ENCODE results near the gene CCDC170. TPM values are rescaled to one million over a fixed set of nuclear protein-coding genes. Genes with fewer than 3 reads are reported as not detected.

CCDC170 gene
- total RNA-seq, 1 donor from 2014 or later, result 1.9 TPM

GRCh38 chr6:151546941-151547659 lies 53.3 kb downstream of the CCDC170 start:
- H3K4me3 Mint-ChIP-seq, result no peak overlapping the region
- TF ChIP-seq, protein P1, sequence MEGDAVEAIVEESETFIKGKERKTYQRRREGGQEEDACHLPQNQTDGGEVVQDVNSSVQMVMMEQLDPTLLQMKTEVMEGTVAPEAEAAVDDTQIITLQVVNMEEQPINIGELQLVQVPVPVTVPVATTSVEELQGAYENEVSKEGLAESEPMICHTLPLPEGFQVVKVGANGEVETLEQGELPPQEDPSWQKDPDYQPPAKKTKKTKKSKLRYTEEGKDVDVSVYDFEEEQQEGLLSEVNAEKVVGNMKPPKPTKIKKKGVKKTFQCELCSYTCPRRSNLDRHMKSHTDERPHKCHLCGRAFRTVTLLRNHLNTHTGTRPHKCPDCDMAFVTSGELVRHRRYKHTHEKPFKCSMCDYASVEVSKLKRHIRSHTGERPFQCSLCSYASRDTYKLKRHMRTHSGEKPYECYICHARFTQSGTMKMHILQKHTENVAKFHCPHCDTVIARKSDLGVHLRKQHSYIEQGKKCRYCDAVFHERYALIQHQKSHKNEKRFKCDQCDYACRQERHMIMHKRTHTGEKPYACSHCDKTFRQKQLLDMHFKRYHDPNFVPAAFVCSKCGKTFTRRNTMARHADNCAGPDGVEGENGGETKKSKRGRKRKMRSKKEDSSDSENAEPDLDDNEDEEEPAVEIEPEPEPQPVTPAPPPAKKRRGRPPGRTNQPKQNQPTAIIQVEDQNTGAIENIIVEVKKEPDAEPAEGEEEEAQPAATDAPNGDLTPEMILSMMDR (conservative IDR thresholded peaks at IDR 0.05), result no peak
- DNase-seq (ENCODE audit: extremely low spot score, unreplicated experiment), result no peak
- H3K4me1 Mint-ChIP-seq (ENCODE audit: unreplicated experiment), result no peaks in the 10 kb centered on the region
- no peaks in the 10 kb centered on the region for H3K36me3 Mint-ChIP-seq
- no peak overlapping the region for H3K27ac Mint-ChIP-seq
- peaks cover 4% of the 10 kb centered on the region for H3K9me3 Mint-ChIP-seq
- H3K27me3 Mint-ChIP-seq, result no peaks in the 10 kb centered on the region

DNA sequence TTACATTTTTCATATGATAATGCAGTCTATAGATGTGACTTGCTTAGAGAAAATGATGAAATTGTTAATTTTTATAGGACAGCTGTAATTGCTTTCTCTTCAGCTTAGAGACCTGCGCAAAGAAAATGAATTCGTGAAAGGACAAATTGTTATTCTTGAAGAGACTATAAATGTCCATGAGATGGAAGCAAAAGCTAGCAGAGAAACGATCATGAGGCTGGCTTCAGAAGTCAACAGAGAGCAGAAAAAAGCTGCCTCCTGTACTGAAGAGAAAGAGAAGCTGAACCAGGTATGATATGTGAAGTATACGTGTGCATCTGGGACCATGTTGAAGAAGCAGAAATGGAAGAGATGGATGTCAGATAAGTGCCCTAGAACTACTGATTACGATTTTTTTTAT lies 54.4 kb downstream of the CCDC170 start:
- TF ChIP-seq, protein P1 (conservative IDR thresholded peaks at IDR 0.05), result no peak
- Mint-ChIP-seq H3K36me3 (no peaks in the 10 kb centered on the region), H3K27ac (no peak overlapping the region), H3K4me1 (ENCODE audit: unreplicated experiment) (no peaks in the 10 kb centered on the region), H3K9me3 (peaks cover 4% of the 10 kb centered on the region), H3K4me3 (no peak overlapping the region), H3K27me3 (no peaks in the 10 kb centered on the region)
- DNase-seq (ENCODE audit: extremely low spot score, unreplicated experiment), result no peak

GRCh38 chr6:151549790-151550189 lies 56.0 kb downstream of the CCDC170 start:
- no peak for DNase-seq (ENCODE audit: extremely low spot score, unreplicated experiment)
- H3K27ac Mint-ChIP-seq, result no peak overlapping the region
- H3K36me3 Mint-ChIP-seq, result no peaks in the 10 kb centered on the region
- H3K27me3 Mint-ChIP-seq, result no peaks in the 10 kb centered on the region
- no peak overlapping the region for H3K4me3 Mint-ChIP-seq
- peaks cover 4% of the 10 kb centered on the region for H3K9me3 Mint-ChIP-seq
- TF ChIP-seq, protein P1 (conservative IDR thresholded peaks at IDR 0.05), result no peak
- H3K4me1 Mint-ChIP-seq (ENCODE audit: unreplicated experiment), result no peaks in the 10 kb centered on the region

DNA sequence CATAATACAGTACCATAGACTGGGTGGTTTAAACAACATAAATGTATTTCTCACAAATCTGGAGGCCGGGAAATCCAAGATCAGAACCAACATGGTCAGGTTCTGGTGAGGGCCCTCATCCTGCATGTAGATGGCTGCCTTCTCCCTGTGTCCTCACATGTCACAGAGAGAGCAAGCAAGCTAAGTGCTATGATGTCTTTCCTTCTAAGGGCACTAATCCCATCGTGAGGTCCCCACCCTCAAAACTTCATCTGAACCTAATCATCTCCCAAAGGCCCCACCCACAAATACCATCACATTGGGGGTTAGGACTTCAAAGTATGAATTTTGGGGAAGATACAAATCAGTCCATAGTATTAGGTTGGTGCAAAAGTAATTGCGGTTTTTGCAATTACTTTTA lies 56.8 kb downstream of the CCDC170 start:
- no peak for DNase-seq (ENCODE audit: extremely low spot score, unreplicated experiment)
- Mint-ChIP-seq H3K4me3 (no peak overlapping the region), H3K36me3 (no peaks in the 10 kb centered on the region), H3K27ac (no peak overlapping the region), H3K9me3 (peaks cover 4% of the 10 kb centered on the region), H3K27me3 (no peaks in the 10 kb centered on the region), H3K4me1 (ENCODE audit: unreplicated experiment) (no peaks in the 10 kb centered on the region)
- TF ChIP-seq, protein P1 (conservative IDR thresholded peaks at IDR 0.05), result no peak

- DNase-seq (ENCODE audit: extremely low spot score, unreplicated experiment), result no peak
- H3K27ac Mint-ChIP-seq, result no peak overlapping the region
- H3K36me3 Mint-ChIP-seq, result no peaks in the 10 kb centered on the region
- no peaks in the 10 kb centered on the region for H3K27me3 Mint-ChIP-seq
- H3K4me3 Mint-ChIP-seq, result no peak overlapping the region
- TF ChIP-seq, protein P1 (conservative IDR thresholded peaks at IDR 0.05), result no peak
- H3K4me1 Mint-ChIP-seq (ENCODE audit: unreplicated experiment), result no peaks in the 10 kb centered on the region
- peaks cover 4% of the 10 kb centered on the region for H3K9me3 Mint-ChIP-seq
Measured at GRCh38 chr6:151551223-151551857, 57.5 kb downstream of the CCDC170 start.

Data from type B pancreatic cell (in vitro differentiated cells).